ENCODE data around the gene DGKK. TPM values are rescaled to one million over a fixed set of nuclear protein-coding genes. Genes with fewer than 3 reads are reported as not detected.

DGKK gene, protein sequence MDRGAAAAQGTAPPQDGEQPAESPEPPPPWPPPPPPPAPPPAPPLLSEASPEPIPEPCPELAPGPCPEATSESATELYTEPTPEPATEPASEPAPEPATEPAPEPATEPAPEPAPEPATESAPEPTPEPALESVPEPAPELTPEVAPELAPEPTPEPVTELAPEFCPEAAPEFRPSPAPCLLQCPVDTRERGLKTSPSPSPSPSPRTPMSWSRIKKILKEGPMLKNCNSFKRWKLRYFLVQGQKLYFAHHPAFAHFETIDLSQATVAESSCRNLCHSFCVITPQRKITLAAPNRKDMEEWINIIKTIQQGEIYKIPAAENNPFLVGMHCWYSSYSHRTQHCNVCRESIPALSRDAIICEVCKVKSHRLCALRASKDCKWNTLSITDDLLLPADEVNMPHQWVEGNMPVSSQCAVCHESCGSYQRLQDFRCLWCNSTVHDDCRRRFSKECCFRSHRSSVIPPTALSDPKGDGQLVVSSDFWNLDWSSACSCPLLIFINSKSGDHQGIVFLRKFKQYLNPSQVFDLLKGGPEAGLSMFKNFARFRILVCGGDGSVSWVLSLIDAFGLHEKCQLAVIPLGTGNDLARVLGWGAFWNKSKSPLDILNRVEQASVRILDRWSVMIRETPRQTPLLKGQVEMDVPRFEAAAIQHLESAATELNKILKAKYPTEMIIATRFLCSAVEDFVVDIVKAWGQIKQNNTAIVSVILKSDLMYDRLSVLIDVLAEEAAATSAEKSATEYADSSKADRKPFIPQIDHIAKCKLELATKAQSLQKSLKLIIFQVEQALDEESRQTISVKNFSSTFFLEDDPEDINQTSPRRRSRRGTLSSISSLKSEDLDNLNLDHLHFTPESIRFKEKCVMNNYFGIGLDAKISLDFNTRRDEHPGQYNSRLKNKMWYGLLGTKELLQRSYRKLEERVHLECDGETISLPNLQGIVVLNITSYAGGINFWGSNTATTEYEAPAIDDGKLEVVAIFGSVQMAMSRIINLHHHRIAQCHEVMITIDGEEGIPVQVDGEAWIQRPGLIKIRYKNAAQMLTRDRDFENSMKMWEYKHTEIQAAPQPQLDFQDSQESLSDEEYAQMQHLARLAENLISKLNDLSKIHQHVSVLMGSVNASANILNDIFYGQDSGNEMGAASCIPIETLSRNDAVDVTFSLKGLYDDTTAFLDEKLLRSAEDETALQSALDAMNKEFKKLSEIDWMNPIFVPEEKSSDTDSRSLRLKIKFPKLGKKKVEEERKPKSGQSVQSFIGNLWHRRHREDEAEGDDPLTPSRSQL
- not detected in 5 replicates for total RNA-seq (2022; extraction: Qiagen RNA extraction)

DNA sequence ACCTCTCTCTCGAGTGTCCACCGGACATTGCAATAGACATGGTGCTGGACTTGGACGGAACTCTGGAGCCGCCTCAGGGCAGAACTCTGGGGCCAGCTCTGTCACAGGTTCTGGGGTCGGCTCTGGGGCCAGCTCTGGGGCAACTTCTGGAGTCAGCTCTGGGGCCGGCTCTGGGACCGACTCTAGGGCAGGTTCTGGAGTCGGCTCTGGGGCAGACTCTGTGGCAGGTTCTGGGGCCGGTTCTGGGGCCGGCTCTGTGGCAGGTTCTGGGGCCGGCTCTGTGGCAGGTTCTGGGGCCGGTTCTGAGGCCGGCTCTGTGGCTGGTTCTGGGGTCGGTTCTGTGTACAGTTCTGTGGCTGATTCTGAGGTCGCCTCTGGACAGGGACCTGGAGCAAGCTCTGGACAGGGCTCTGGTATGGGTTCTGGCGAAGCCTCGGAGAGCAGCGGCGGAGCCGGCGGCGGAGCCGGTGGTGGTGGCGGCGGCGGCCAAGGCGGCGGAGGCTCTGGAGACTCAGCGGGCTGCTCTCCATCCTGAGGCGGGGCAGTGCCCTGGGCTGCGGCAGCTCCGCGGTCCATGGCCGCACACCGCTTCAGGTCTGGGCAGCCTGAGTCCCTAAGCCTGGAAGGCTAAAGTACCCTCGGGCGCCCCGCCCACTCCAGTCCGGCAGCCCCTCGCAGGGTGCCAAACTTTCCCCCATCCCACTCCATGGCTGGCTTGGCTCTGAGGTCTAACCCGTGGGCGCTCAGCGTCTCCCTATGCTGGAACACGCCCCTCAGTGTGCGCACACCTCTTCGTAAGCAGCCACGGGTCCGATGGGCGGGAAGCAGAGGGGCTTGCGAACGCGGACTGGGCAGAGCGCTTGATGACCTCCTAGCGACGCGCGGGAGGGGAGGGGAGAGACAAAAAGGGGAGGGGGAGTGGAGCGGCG lies at the start of gene DGKK:
DGKK (minus strand) TSS at position 723 of the 929 bp plus-strand sequence; CDS start at position 576, 147 bp downstream.

All from A549 treated with Hydrocortisone at 1 μM for 4 hours (cell line).